ENCODE data around the gene PCDHB5.

DNA sequence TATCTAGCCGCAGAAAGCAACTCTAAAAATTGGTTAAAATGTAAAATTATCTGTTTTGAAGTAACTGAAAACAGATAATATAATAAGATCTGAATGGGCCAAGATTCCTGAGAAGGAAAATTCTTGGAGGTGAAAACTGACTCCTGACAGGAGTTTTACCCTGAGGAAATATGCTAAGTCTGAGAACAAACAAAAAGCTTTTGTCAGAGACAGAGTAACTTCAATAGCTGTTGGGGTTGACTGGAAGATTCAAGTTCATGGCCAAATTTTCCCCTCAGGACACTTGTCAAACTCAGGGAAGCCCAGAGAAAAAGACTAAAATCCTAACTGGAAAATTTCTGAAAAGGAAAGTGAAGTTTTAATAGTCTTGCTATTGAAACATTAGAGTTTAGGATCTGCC is 7.7 kb upstream of the PCDHB5 start:
- TF ChIP-seq USF1 (IDR thresholded peaks at IDR 0.05; ENCODE audit: borderline replicate concordance, low read depth) (no peak), CTCF (IDR thresholded peaks at IDR 0.05) (no peak), RFX5 (IDR thresholded peaks at IDR 0.05; ENCODE audit: low read length) (no peak), NRF1 (IDR thresholded peaks at IDR 0.05; ENCODE audit: low read depth, low read length) (no peak), RCOR1 (IDR thresholded peaks at IDR 0.05; ENCODE audit: low read length) (no peak)

Data from SK-N-SH (cell line).